Mesothelial cell of epicardium (in vitro differentiated cells): ENCODE data around the gene FAAP24. TPM values are rescaled to one million over a fixed set of nuclear protein-coding genes. Genes with fewer than 3 reads are reported as not detected.

ENCODE experiments used
- total RNA-seq: library from RNA; stranded (reverse); gene quantifications from 3 replicates; pipeline ENCODE4 v1.2.1, GENCODE V29; 2021

FAAP24 gene
- total RNA-seq, 1 donor from 2014 or later, result 4.3 TPM

Other genes with a start within 250 kb of the FAAP24 start
- 0.51 to 1.2 TPM (median 0.65 TPM) in 3 replicates for gene SLC7A9, start 102.5 kb upstream of the FAAP24 start, total RNA-seq
- gene CEP89, start 284 bp upstream of the FAAP24 start, total RNA-seq, result 29.0 to 35.2 TPM (median 30.2 TPM) in 3 replicates
- 22.2 to 25.9 TPM (median 23.3 TPM) in 3 replicates for gene RHPN2, start 92.6 kb downstream of the FAAP24 start, total RNA-seq
- gene GPATCH1, start 108.9 kb downstream of the FAAP24 start, total RNA-seq, result 10.5 to 13.5 TPM (median 10.7 TPM) in 3 replicates
- gene WDR88, start 159.9 kb downstream of the FAAP24 start, total RNA-seq, result not detected in 3 replicates
- gene LRP3, start 222.1 kb downstream of the FAAP24 start, total RNA-seq, result 28.3 to 34.1 TPM (median 29.5 TPM) in 3 replicates